ENCODE measurements around the gene ZNF169. TPM values are rescaled to one million over a fixed set of nuclear protein-coding genes. Genes with fewer than 3 reads are reported as not detected.

ZNF169 gene
- total RNA-seq, 2 donors from 2014 or later: 7.7 to 7.8 TPM

GRCh38 chr9:94287877-94288513 is 28.9 kb downstream of the ZNF169 start:
- H3K36me3 ChIP-seq (ENCODE audit: control insufficient read depth, insufficient read depth, low read length): peaks cover 45% of the 10 kb centered on the region
- H3K27ac ChIP-seq (ENCODE audit: low read depth, low read length): no peak overlapping the region
- TF ChIP-seq CTCF (conservative IDR thresholded peaks at IDR 0.05): no peak
- H3K9me3 ChIP-seq (ENCODE audit: control insufficient read depth, low read length): peaks cover 23% of the 10 kb centered on the region
- H3K36me3 Mint-ChIP-seq (ENCODE audit: low read depth): peaks cover 60% of the 10 kb centered on the region
- H3K9ac ChIP-seq (ENCODE audit: extremely low read depth, low read length, poor library complexity, severe bottlenecking): no peak overlapping the region
- no peaks in the 10 kb centered on the region for H3K4me1 Mint-ChIP-seq
- 94 to 95% methylated on average over 7 of the region's 7 CpGs for WGBS, 2 experiments (ENCODE audit: insufficient coverage in 1 of 2, insufficient read length in 1 of 2)
- H3K27me3 ChIP-seq (ENCODE audit: control insufficient read depth, insufficient read depth, low read length, poor library complexity, severe bottlenecking): no peaks in the 10 kb centered on the region
- H3K27me3 Mint-ChIP-seq (ENCODE audit: insufficient read depth): no peaks in the 10 kb centered on the region
- H3K4me1 ChIP-seq (ENCODE audit: control insufficient read depth, insufficient read depth, low read length): no peaks in the 10 kb centered on the region
- DNase-seq: no peak
- no peak overlapping the region for H3K27ac Mint-ChIP-seq
- H3K4me3 Mint-ChIP-seq: no peak overlapping the region
- H3K4me3 ChIP-seq (ENCODE audit: low read length): no peak overlapping the region
- H3K9me3 Mint-ChIP-seq: peaks cover 13% of the 10 kb centered on the region

- 96 to 100% methylated on average over 2 of the region's 2 CpGs for WGBS, 2 experiments (ENCODE audit: insufficient coverage in 1 of 2, insufficient read length in 1 of 2)
- Mint-ChIP-seq H3K4me1 (no peaks in the 10 kb centered on the region), H3K36me3 (ENCODE audit: low read depth) (peaks cover 64% of the 10 kb centered on the region)
Observed at GRCh38 chr9:94289691-94290090, 30.6 kb downstream of the ZNF169 start.

GRCh38 chr9:94298949-94299599 is 40.0 kb downstream of the ZNF169 start:
- H3K27me3 ChIP-seq (ENCODE audit: control insufficient read depth, insufficient read depth, low read length, poor library complexity, severe bottlenecking): no peaks in the 10 kb centered on the region
- no peak overlapping the region for H3K27ac Mint-ChIP-seq
- no peak overlapping the region for H3K27ac ChIP-seq (ENCODE audit: low read depth, low read length)
- no peak for TF ChIP-seq CTCF (conservative IDR thresholded peaks at IDR 0.05)
- DNase-seq: no peak
- no peaks in the 10 kb centered on the region for H3K4me1 ChIP-seq (ENCODE audit: control insufficient read depth, insufficient read depth, low read length)
- H3K4me3 ChIP-seq (ENCODE audit: low read length): no peak overlapping the region
- no peak overlapping the region for H3K4me3 Mint-ChIP-seq
- H3K9me3 Mint-ChIP-seq: no peaks in the 10 kb centered on the region
- peaks cover 5% of the 10 kb centered on the region for H3K9me3 ChIP-seq (ENCODE audit: control insufficient read depth, low read length)
- no peaks in the 10 kb centered on the region for H3K27me3 Mint-ChIP-seq (ENCODE audit: insufficient read depth)
- WGBS, 2 experiments (ENCODE audit: insufficient coverage in 1 of 2, insufficient read length in 1 of 2): 82 to 95% methylated on average over 7 to 9 of the region's 9 CpGs
- no peak overlapping the region for H3K9ac ChIP-seq (ENCODE audit: extremely low read depth, low read length, poor library complexity, severe bottlenecking)
- H3K4me1 Mint-ChIP-seq: peaks cover 10% of the 10 kb centered on the region
- H3K36me3 Mint-ChIP-seq (ENCODE audit: low read depth): peaks cover 27% of the 10 kb centered on the region
- H3K36me3 ChIP-seq (ENCODE audit: control insufficient read depth, insufficient read depth, low read length): peaks cover 19% of the 10 kb centered on the region

More at GRCh38 chr9:94289691-94290090, 30.6 kb downstream of the ZNF169 start:
- Mint-ChIP-seq H3K27ac (no peak overlapping the region), H3K4me3 (no peak overlapping the region), H3K9me3 (peaks cover 13% of the 10 kb centered on the region), H3K27me3 (ENCODE audit: insufficient read depth) (no peaks in the 10 kb centered on the region)
- H3K27me3 ChIP-seq (ENCODE audit: control insufficient read depth, insufficient read depth, low read length, poor library complexity, severe bottlenecking): no peaks in the 10 kb centered on the region
- no peak overlapping the region for H3K9ac ChIP-seq (ENCODE audit: extremely low read depth, low read length, poor library complexity, severe bottlenecking)
- peaks cover 20% of the 10 kb centered on the region for H3K9me3 ChIP-seq (ENCODE audit: control insufficient read depth, low read length)
- no peak overlapping the region for H3K4me3 ChIP-seq (ENCODE audit: low read length)
- no peak overlapping the region for H3K27ac ChIP-seq (ENCODE audit: low read depth, low read length)
- H3K4me1 ChIP-seq (ENCODE audit: control insufficient read depth, insufficient read depth, low read length): no peaks in the 10 kb centered on the region
- H3K36me3 ChIP-seq (ENCODE audit: control insufficient read depth, insufficient read depth, low read length): peaks cover 51% of the 10 kb centered on the region
- TF ChIP-seq CTCF (conservative IDR thresholded peaks at IDR 0.05): no peak
- DNase-seq: no peak
